NK-92 treated with Interleukin-12 subunit alpha and Interleukin-12 subunit beta, amount 100 ng/mL, for 24 hours (cell line): ENCODE results near the gene THSD4.

ENCODE experiments used
- DNase-seq: peaks from one replicate; lab custom pipeline; 2025; lab: John Stamatoyannopoulos, UW

The THSD4 gene

GRCh38 chr15:71495398-71495780, 380.1 kb downstream of the THSD4 start:
- no peak for DNase-seq

- no peak for DNase-seq
Measured at GRCh38 chr15:71496336-71496955, 381.2 kb downstream of the THSD4 start.

GRCh38 chr15:71501344-71502076, 386.2 kb downstream of the THSD4 start:
- DNase-seq, result no peak

- DNase-seq, result no peak
Measured at GRCh38 chr15:71502077-71502432, 386.8 kb downstream of the THSD4 start.

GRCh38 chr15:71505962-71506361, 390.7 kb downstream of the THSD4 start:
- no peak for DNase-seq

- no peak for DNase-seq
Measured at GRCh38 chr15:71506946-71507345, 391.7 kb downstream of the THSD4 start.

- no peak for DNase-seq
Measured at GRCh38 chr15:71508081-71508682, 392.9 kb downstream of the THSD4 start.

- DNase-seq, result no peak
Measured at GRCh38 chr15:71509139-71509538, 393.9 kb downstream of the THSD4 start.

GRCh38 chr15:71510763-71511162, 395.5 kb downstream of the THSD4 start:
- DNase-seq, result no peak

GRCh38 chr15:71511796-71512681, 396.8 kb downstream of the THSD4 start:
- DNase-seq, result no peak

GRCh38 chr15:71512682-71513006, 397.4 kb downstream of the THSD4 start:
- DNase-seq, result no peak

GRCh38 chr15:71515375-71516186, 400.3 kb downstream of the THSD4 start:
- no peak for DNase-seq

GRCh38 chr15:71517751-71518150, 402.5 kb downstream of the THSD4 start:
- DNase-seq, result no peak

GRCh38 chr15:71518661-71519060, 403.4 kb downstream of the THSD4 start:
- DNase-seq, result no peak

GRCh38 chr15:71526060-71526820, 411.0 kb downstream of the THSD4 start:
- DNase-seq, result no peak

- DNase-seq, result no peak
Measured at GRCh38 chr15:71529361-71529760, 414.1 kb downstream of the THSD4 start.

- no peak for DNase-seq
Measured at GRCh38 chr15:71530116-71530515, 414.8 kb downstream of the THSD4 start.

GRCh38 chr15:71532994-71533393, 417.7 kb downstream of the THSD4 start:
- DNase-seq, result no peak

- DNase-seq, result no peak
Measured at GRCh38 chr15:71538181-71538580, 422.9 kb downstream of the THSD4 start.

GRCh38 chr15:71541746-71542145, 426.5 kb downstream of the THSD4 start:
- no peak for DNase-seq

GRCh38 chr15:71542836-71543235, 427.6 kb downstream of the THSD4 start:
- no peak for DNase-seq
